GM04504 (cell line): ENCODE results near the gene SERPINA1.
A peak's percentile ranks its signal among the peaks of the same experiment; 100 is the strongest.
"Not testable (repeated sequence)": the region's sequence is repeated elsewhere in the genome, so short reads cannot be mapped to it uniquely, and the experiment has no call there.

Experiments
- DNase-seq: peaks from one replicate; pipeline ENCODE4 v3.0.0-alpha.2; 2012; ENCODE audit warnings: low read depth

The SERPINA1 gene

GRCh38 chr14:94388384-94389103 lies at the start of gene SERPINA1:
TSS of gene SERPINA1 (minus strand) at chr14:94388602. CDS start at chr14:94383237, 5,365 bp downstream.
- no peak for DNase-seq

- no peak for DNase-seq
These were observed 40.2 kb upstream of the SERPINA1 start for GRCh38 chr14:94428610-94429009.

GRCh38 chr14:94427016-94427613 lies 38.7 kb upstream of the SERPINA1 start:
- DNase-seq = no peak

- DNase-seq = no peak
These were observed 38.1 kb upstream of the SERPINA1 start for GRCh38 chr14:94426526-94426925.

- DNase-seq = no peak
These were observed 36.0 kb upstream of the SERPINA1 start for GRCh38 chr14:94424371-94424770.

GRCh38 chr14:94423453-94424056 lies 35.2 kb upstream of the SERPINA1 start:
- DNase-seq = peak; percentile 36

- DNase-seq = no peak
These were observed 32.9 kb upstream of the SERPINA1 start for GRCh38 chr14:94421316-94421715.

- not testable (repeated sequence) for DNase-seq
These were observed 29.2 kb upstream of the SERPINA1 start for GRCh38 chr14:94417497-94418205.

- no peak for DNase-seq
These were observed 24.6 kb upstream of the SERPINA1 start for GRCh38 chr14:94412671-94413638.

GRCh38 chr14:94411638-94412037 lies 23.2 kb upstream of the SERPINA1 start:
- no peak for DNase-seq

- not testable (repeated sequence) for DNase-seq
These were observed 21.0 kb upstream of the SERPINA1 start for GRCh38 chr14:94409430-94409829.

GRCh38 chr14:94408546-94409095 lies 20.2 kb upstream of the SERPINA1 start:
- no peak for DNase-seq

- DNase-seq = peak; percentile 18
These were observed 19.5 kb upstream of the SERPINA1 start for GRCh38 chr14:94407906-94408305.

GRCh38 chr14:94406910-94407309 lies 18.5 kb upstream of the SERPINA1 start:
- no peak for DNase-seq

- DNase-seq = no peak
These were observed 17.1 kb upstream of the SERPINA1 start for GRCh38 chr14:94405486-94405885.

GRCh38 chr14:94404561-94404960 lies 16.2 kb upstream of the SERPINA1 start:
- DNase-seq = no peak

- DNase-seq = no peak
These were observed 15.0 kb upstream of the SERPINA1 start for GRCh38 chr14:94403312-94403932.

- DNase-seq = no peak
These were observed 12.7 kb upstream of the SERPINA1 start for GRCh38 chr14:94401083-94401482.

GRCh38 chr14:94400422-94400841 lies 12.0 kb upstream of the SERPINA1 start:
- DNase-seq = no peak

- DNase-seq = no peak
These were observed 10.1 kb upstream of the SERPINA1 start for GRCh38 chr14:94398536-94398935.

GRCh38 chr14:94398182-94398479 lies 9.7 kb upstream of the SERPINA1 start:
- DNase-seq = no peak
